Astrocyte of the cerebellum (primary cell): ENCODE data around the gene SRP14.
"Not testable (repeated sequence)": the region's sequence is repeated elsewhere in the genome, so short reads cannot be mapped to it uniquely, and the experiment has no call there.

Experiments
- DNase-seq: peaks from one replicate; pipeline ENCODE4 v3.0.0-alpha.2; 2011; ENCODE audit warnings: low read depth
- H3K4me3 ChIP-seq: 2 replicates; pipeline ENCODE4 v1.5.1; 2011; ENCODE audit warnings: mild to moderate bottlenecking, low read depth, low read length, moderate library complexity
- in situ Hi-C: cut with HindIII; loops from 2 replicates; pipeline ENCODE4 v1.10.0; 2017; ENCODE audit warnings: low sequenced_read_pairs
- TF ChIP-seq, protein P1 (sequence below): IDR thresholded peaks from 2 replicates; pipeline ENCODE4 v1.5.1; 2012; ENCODE audit warnings: low read length, low read depth, moderate library complexity, mild to moderate bottlenecking; ENCODE audit errors: missing control alignments

The SRP14 gene

DNA sequence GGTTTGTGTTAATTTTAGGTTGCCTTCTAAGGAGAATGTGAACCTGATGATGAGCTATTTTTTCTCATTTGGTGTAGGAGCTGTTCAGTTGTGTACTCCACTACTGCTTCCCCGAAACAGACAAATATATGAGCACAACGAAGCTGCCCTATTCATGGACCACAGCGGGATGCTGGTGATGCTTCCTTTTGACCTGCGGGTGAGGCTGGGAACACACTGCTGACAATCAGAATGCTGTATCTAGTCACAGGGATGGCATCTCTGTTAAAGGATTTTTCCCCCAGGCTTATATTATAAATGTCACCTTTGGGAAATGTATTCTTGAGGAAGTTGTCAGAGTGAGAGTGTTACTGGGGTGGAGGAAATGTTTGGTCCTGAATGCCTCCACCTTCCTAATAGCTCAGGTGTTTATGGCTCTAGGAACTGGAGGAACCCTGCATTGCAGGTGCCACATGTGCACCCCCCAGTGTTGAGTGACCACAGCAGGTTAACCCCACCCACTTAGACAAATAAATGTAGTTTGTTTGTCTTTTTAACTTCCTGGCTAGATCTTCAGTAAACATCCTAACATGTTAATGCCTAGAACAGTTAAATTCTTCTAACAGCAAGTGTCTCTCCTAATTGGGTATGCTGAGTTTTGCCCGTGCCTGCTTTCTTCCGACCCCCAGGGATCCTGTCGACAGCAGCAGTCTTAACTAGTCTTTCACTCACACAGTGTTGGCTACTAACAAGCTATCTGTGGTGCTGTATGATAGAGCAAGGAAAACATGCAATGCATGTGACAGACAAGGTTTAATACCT, 35.7 kb downstream of the SRP14 start:
- TF ChIP-seq, protein P1, sequence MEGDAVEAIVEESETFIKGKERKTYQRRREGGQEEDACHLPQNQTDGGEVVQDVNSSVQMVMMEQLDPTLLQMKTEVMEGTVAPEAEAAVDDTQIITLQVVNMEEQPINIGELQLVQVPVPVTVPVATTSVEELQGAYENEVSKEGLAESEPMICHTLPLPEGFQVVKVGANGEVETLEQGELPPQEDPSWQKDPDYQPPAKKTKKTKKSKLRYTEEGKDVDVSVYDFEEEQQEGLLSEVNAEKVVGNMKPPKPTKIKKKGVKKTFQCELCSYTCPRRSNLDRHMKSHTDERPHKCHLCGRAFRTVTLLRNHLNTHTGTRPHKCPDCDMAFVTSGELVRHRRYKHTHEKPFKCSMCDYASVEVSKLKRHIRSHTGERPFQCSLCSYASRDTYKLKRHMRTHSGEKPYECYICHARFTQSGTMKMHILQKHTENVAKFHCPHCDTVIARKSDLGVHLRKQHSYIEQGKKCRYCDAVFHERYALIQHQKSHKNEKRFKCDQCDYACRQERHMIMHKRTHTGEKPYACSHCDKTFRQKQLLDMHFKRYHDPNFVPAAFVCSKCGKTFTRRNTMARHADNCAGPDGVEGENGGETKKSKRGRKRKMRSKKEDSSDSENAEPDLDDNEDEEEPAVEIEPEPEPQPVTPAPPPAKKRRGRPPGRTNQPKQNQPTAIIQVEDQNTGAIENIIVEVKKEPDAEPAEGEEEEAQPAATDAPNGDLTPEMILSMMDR = no peak
- no peak for DNase-seq
- in situ Hi-C loops = loop anchor here (25.0 kb wide), 1 partner anchor 216 kb away; the partner anchor contains the start of gene FSIP1
- H3K4me3 ChIP-seq = no peak overlapping the region

DNA sequence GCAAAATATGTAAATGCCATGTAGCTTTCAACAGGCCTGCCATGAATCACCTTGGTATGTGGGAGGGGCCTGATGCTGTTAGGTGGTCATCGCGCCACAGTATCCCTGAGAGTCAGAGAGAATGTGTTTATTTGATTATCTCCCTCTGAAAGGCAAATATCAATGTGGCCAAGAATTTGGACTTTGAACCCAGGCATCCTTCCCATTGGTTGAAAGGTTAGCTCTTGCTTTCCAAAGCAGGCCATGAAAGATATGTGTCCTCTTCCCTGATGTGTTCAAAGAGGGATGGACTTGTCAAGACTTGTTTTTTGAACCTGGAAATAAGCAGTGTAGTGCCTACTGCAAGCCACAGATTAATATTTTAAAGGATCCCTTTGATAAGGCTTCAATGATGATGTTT, 36.7 kb downstream of the SRP14 start:
- TF ChIP-seq, protein P1 = no peak
- in situ Hi-C loops = loop anchor here (25.0 kb wide), 1 partner anchor 215 kb away; the partner anchor contains the start of gene FSIP1
- no peak for DNase-seq
- no peak overlapping the region for H3K4me3 ChIP-seq

DNA sequence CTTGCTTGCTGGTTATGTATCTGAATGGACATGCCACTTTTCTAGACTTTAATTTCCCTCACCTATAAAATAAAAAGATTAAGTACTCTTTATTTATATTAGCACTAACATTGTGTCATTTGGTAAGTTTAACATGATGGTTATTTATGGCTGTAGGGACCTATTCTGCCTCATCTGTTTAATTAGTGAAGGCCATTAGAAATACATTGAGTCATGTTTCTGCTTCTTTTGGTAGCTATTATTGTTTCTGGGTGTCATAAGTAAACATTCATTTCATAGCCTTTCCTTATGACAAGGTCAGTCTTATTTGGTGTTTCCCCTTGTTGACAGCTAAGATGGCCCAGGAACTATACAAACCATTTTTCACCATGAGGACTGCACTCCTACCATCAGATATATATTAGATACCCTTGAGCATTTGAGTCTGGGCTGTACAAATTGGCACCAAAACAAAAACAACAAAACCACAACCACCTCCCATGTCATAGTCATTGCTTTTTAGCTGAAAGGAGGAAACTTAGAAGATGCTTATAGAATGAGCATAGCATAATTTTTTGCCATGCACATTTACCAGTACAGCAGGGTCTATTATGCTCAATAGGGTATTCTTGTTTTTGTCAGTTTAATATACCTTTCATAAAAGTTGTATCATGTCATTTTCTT, 39.3 kb downstream of the SRP14 start:
- TF ChIP-seq, protein P1 = no peak
- in situ Hi-C loops = loop anchor here (25.0 kb wide), 1 partner anchor 212 kb away; the partner anchor contains the start of gene FSIP1
- no peak overlapping the region for H3K4me3 ChIP-seq
- DNase-seq = no peak

DNA sequence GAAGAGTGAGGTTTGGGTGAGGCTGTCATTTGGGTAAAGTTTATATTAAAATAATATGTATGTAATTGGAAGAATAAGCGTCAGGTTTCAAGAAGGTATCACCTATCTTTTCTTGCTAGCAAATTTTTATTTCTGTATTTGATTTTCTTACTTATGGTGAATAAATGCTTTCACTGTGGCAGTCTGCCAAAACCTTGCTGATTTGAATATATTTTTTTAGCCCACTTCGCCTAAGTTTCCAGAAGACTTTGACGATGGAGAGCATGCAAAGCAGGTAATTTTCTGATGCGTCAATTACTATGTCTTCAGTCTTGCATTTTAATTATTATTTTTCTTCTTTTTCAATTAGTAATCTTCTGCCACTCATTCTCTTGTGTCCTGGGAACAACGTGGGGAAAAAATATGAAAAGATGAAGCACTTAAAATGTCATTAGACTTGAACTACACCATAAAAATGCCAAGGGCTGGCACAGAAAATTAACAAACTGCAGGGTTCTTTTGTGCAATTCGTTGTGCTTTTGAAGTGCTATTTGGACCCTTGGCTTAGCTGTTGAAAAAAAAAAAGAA, 40.4 kb downstream of the SRP14 start:
- DNase-seq = no peak
- H3K4me3 ChIP-seq = no peak overlapping the region
- TF ChIP-seq, protein P1 = no peak
- in situ Hi-C loops = no loop called here

DNA sequence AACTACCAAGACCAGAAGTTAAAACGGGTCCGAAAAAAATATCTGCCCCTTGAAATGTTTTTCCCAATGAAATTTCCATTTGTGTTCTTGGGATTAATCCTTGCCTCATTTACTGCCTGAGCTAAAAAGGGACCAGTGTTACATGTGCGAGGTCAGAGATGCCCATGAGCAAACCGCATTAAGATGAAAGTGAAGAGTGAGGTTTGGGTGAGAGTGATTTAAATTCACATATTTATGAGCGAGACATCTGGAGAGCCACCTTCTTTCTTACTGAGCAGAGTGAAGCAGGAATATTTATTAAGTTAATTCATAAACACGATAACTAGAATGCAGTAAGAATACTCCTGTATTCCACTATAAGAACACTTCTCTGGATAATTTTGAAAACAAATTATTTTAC, 41.3 kb downstream of the SRP14 start:
- no peak for DNase-seq
- no peak overlapping the region for H3K4me3 ChIP-seq
- TF ChIP-seq, protein P1 = no peak
- in situ Hi-C loops = no loop called here

DNA sequence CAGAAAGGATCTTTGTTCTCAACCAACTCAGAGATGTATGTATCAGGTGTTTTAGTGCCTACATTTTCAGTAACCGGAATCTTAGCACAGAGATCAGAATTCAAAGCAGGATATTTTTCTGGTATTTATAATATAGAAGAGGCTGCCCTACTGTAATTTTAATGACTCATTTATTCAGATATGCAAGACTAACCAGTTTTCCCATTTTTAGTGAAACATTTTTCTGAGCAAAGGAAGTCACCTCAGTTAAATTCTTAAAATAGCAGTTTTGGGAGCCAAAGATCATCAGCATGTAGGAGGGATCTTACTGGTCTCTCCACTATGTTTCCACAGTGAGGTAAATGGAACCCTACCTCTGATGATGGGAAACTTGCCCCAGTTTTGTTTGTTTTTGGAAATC, 42.0 kb downstream of the SRP14 start:
- in situ Hi-C loops = no loop called here
- TF ChIP-seq, protein P1 = no peak
- no peak for DNase-seq
- H3K4me3 ChIP-seq = no peak overlapping the region

DNA sequence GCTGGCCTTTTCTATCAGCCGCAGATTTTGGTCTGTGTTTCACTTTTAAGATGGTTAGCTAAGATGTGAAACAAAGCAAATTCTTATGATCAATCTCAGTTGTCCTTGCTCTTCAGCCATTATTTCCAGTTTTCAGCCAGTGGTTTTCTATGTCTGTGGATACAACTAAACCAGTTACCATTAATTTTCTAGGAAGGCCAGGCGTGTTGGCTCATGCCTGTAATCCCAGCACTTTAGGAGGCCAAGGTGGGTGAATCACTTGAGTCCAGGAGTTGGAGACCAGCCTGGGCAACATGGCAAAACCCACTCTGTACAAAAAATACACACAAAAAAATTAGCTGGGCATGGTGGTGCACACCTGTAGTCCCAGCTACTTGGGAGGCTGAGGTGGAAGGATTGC, 42.8 kb downstream of the SRP14 start:
- DNase-seq, H3K4me3 ChIP-seq, in situ Hi-C loops: not testable (repeated sequence)

DNA sequence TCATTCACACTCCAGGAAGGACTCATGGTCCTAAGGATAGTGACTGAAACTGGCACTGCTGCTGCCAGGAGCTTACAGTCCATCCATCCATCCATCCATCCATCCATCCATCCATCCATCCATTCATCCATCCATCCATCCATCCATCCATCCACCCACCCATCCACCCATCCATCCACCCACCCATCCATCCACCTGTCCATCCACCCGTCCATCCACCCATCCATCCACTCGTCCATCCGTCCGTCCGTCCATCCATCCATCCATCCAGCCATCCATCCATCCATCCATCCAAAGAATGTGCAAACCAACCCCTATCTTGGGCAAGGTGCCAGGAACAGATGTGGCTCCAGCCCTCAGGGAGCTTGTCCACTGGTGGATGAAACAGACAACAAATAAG, 46.0 kb downstream of the SRP14 start:
- in situ Hi-C loops, DNase-seq, H3K4me3 ChIP-seq: not testable (repeated sequence)
